ENCODE measurements around the gene UNCX.

Gene UNCX

DNA sequence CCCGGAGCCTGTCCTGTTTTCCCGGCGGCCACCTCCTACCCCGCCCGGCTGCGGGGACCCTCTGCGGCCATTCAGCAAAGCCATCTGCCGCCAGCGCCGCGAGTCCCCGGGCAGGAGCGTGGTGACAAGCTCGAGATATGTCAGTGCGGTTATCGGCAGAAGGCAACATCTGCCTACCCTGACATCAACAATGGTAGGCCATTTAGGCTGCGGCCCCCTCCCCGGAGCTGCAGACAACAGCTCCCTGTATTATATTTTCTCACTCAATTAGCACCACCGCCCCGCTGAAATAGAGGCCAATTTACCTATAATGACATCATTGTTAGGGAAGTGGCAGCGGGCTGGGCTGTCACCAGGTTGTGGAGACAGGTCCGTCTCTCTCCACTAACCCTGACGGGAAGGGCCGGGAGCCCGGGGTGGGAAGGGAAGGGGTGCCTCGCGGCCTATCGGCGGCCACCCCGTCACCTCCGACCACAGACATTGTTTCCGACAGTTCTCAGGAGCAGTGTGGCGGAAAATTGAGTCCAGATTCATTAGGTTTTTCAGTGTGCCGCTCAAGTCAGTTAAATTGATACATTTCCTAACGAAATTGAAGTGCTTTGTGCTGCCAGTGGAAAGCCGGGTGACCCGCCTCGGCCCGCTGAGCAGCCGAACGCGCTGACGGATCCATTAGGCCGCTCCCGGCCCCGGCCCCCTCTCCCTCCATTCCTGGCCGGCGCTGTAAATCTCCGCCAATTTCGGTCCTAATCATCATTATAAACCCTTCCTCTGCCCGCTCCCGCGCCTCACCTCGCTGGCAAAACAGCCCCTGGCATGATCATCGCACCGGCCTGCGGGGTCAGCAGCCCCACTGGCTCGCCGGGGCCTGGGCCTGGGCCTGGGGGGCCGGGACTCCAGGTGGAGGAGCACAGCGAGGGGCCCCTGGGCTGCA is 43.0 kb downstream of the UNCX start:
- Histone ChIP-seq H3K14ac (ENCODE audit: low read length) (no peak overlapping the region), H3K4me1 (ENCODE audit: control insufficient read depth in 1 of 2, insufficient read depth in 2 of 2, low read length in 2 of 2) (no peaks in the 10 kb centered on the region), H3K36me3 (ENCODE audit: control insufficient read depth in 1 of 2, insufficient read depth in 2 of 2, low read length in 2 of 2) (no peaks in the 10 kb centered on the region), H3K4me3 (ENCODE audit: low read depth, low read length) (no peak overlapping the region), H3K4ac (ENCODE audit: low read depth, low read length) (no peak overlapping the region), H2BK120ac (ENCODE audit: insufficient read depth, low read length, poor library complexity) (no peak overlapping the region), H3K4me2 (ENCODE audit: low read length) (no peak overlapping the region), H2BK12ac (ENCODE audit: low read length) (no peak overlapping the region), H2AFZ (ENCODE audit: insufficient read depth, low read length, poor library complexity) (no peak overlapping the region), H3K23ac (ENCODE audit: low read length) (no peak overlapping the region), H4K12ac (ENCODE audit: low read depth, low read length) (no peak overlapping the region), H2AK5ac (ENCODE audit: low read length) (no peak overlapping the region), H3K18ac (ENCODE audit: low read length) (no peak overlapping the region), H3K9me3 (ENCODE audit: insufficient read depth, low read depth, low read length) (peaks cover 14% of the 10 kb centered on the region), H4K8ac (ENCODE audit: low read depth, low read length) (no peak overlapping the region), H3K27ac (ENCODE audit: low read depth, low read length) (no peak overlapping the region), H3K27me3 (ENCODE audit: insufficient read depth, low read length) (peaks cover 2% of the 10 kb centered on the region), H4K91ac (ENCODE audit: low read depth, low read length) (no peak overlapping the region), H3K79me2 (ENCODE audit: control insufficient read depth, insufficient read depth, low read length, poor library complexity) (no peaks in the 10 kb centered on the region), H2BK5ac (ENCODE audit: low read depth, low read length, poor library complexity) (no peak overlapping the region), H3K9ac (ENCODE audit: low read length) (no peak overlapping the region), H3K79me1 (ENCODE audit: low read length) (no peaks in the 10 kb centered on the region)
- DNase-seq, result no peak
- no CpG with 5 or more reads among the region's 61 CpGs for WGBS (ENCODE audit: extremely low coverage, insufficient coverage, insufficient read length)

DNA sequence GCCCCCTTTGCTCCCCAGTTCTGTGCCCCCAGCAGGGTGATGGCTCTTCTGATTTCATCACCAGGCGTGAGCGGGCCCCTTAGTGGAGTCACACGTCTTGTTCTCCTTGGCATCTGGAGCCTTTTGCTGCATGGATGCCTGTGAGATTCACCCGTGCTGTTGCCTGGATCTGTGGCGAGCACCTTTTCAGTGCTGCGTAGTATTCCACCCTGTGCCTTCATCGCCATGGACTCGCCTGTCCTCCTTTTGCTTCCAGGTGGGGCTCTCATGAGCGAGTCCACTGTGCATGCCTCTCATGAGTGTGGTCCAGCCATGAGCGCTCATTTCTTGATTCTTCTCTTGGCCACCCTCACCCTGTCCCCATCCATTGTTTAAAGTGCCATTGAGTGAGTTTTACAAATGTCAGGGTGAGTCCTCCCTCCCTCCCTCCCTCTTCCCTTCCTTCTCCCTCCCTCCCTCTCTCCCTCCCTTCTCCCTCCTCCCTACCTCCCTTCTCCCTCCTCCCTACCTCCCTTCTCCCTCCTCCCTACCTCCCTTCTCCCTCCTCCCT is 44.0 kb downstream of the UNCX start:
- Histone ChIP-seq H3K27ac (ENCODE audit: low read depth, low read length) (no peak overlapping the region), H3K9me3 (ENCODE audit: insufficient read depth, low read depth, low read length) (peaks cover 14% of the 10 kb centered on the region), H3K9ac (ENCODE audit: low read length) (no peak overlapping the region), H2BK5ac (ENCODE audit: low read depth, low read length, poor library complexity) (no peak overlapping the region), H3K4me2 (ENCODE audit: low read length) (no peak overlapping the region), H4K8ac (ENCODE audit: low read depth, low read length) (no peak overlapping the region), H3K36me3 (ENCODE audit: control insufficient read depth in 1 of 2, insufficient read depth in 2 of 2, low read length in 2 of 2) (no peaks in the 10 kb centered on the region), H2BK120ac (ENCODE audit: insufficient read depth, low read length, poor library complexity) (no peak overlapping the region), H4K91ac (ENCODE audit: low read depth, low read length) (no peak overlapping the region), H3K4ac (ENCODE audit: low read depth, low read length) (no peak overlapping the region), H2AFZ (ENCODE audit: insufficient read depth, low read length, poor library complexity) (no peak overlapping the region), H2AK5ac (ENCODE audit: low read length) (no peak overlapping the region), H3K4me1 (ENCODE audit: control insufficient read depth in 1 of 2, insufficient read depth in 2 of 2, low read length in 2 of 2) (no peaks in the 10 kb centered on the region), H3K79me2 (ENCODE audit: control insufficient read depth, insufficient read depth, low read length, poor library complexity) (no peaks in the 10 kb centered on the region), H3K23ac (ENCODE audit: low read length) (no peak overlapping the region), H3K27me3 (ENCODE audit: insufficient read depth, low read length) (peaks cover 2% of the 10 kb centered on the region), H3K14ac (ENCODE audit: low read length) (no peak overlapping the region), H4K12ac (ENCODE audit: low read depth, low read length) (no peak overlapping the region), H3K4me3 (ENCODE audit: low read depth, low read length) (no peak overlapping the region), H2BK12ac (ENCODE audit: low read length) (no peak overlapping the region), H3K79me1 (ENCODE audit: low read length) (no peaks in the 10 kb centered on the region), H3K18ac (ENCODE audit: low read length) (no peak overlapping the region)
- WGBS (ENCODE audit: extremely low coverage, insufficient coverage, insufficient read length), result no CpG with 5 or more reads among the region's 10 CpGs
- DNase-seq, result no peak

DNA sequence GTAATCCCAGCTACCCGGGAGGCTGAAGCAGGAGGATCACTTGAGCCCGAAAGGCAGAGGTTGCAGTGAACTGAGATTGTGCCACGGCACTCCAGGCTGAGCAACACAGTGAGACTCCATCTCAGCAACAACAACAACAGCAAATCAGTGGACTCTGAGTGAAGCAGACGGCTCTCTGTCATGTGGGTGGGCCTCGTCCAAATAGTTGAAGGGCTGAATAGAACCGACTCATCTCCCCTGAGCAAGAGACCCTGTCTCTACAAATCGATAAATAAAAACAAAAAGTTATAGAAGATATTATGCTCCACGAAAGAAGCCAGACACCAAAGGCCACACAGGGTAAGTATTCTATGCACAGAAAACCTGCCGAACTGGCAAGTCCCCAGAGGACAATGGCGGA is 45.9 kb downstream of the UNCX start:
- H3K79me1 ChIP-seq (ENCODE audit: low read length), result no peaks in the 10 kb centered on the region
- no peaks in the 10 kb centered on the region for H3K4me1 ChIP-seq (ENCODE audit: control insufficient read depth in 1 of 2, insufficient read depth in 2 of 2, low read length in 2 of 2)
- no peak overlapping the region for H3K23ac ChIP-seq (ENCODE audit: low read length)
- H3K79me2 ChIP-seq (ENCODE audit: control insufficient read depth, insufficient read depth, low read length, poor library complexity), result no peaks in the 10 kb centered on the region
- no peak overlapping the region for H3K27ac ChIP-seq (ENCODE audit: low read depth, low read length)
- H2BK120ac ChIP-seq (ENCODE audit: insufficient read depth, low read length, poor library complexity), result no peak overlapping the region
- no peak overlapping the region for H4K12ac ChIP-seq (ENCODE audit: low read depth, low read length)
- no peak for DNase-seq
- no peak overlapping the region for H3K9ac ChIP-seq (ENCODE audit: low read length)
- no peak overlapping the region for H2BK5ac ChIP-seq (ENCODE audit: low read depth, low read length, poor library complexity)
- H3K27me3 ChIP-seq (ENCODE audit: insufficient read depth, low read length), result peaks cover 2% of the 10 kb centered on the region
- WGBS (ENCODE audit: extremely low coverage, insufficient coverage, insufficient read length), result no CpG with 5 or more reads among the region's 10 CpGs
- no peak overlapping the region for H4K91ac ChIP-seq (ENCODE audit: low read depth, low read length)
- no peak overlapping the region for H3K4me2 ChIP-seq (ENCODE audit: low read length)
- H4K8ac ChIP-seq (ENCODE audit: low read depth, low read length), result no peak overlapping the region
- no peak overlapping the region for H3K18ac ChIP-seq (ENCODE audit: low read length)
- H2AFZ ChIP-seq (ENCODE audit: insufficient read depth, low read length, poor library complexity), result no peak overlapping the region
- H2BK12ac ChIP-seq (ENCODE audit: low read length), result no peak overlapping the region
- no peaks in the 10 kb centered on the region for H3K36me3 ChIP-seq (ENCODE audit: control insufficient read depth in 1 of 2, insufficient read depth in 2 of 2, low read length in 2 of 2)
- no peak overlapping the region for H3K4me3 ChIP-seq (ENCODE audit: low read depth, low read length)
- H3K14ac ChIP-seq (ENCODE audit: low read length), result no peak overlapping the region
- peaks cover 13% of the 10 kb centered on the region for H3K9me3 ChIP-seq (ENCODE audit: insufficient read depth, low read depth, low read length)
- no peak overlapping the region for H3K4ac ChIP-seq (ENCODE audit: low read depth, low read length)
- H2AK5ac ChIP-seq (ENCODE audit: low read length), result no peak overlapping the region

DNA sequence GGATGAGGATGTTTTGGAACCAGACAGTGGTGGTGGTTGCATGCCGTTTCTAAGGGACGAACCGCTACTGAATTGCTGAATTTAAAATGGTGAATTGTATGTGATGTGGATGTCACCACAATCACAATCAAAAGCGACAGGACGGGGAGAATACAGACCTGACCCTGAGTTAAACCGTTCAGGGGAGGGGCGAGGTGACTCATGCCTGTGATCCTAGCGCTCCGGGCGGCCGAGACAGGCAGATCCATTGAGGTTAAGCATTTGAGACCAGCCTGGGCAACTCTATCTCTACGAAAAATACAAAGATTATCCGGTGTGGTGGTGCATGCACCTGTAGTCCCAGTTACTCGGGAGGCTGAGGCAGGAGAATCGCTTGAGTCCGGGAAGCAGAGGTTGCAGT is 46.4 kb downstream of the UNCX start:
- Histone ChIP-seq H3K4ac (ENCODE audit: low read depth, low read length) (no peak overlapping the region), H3K27me3 (ENCODE audit: insufficient read depth, low read length) (peaks cover 2% of the 10 kb centered on the region), H3K9ac (ENCODE audit: low read length) (no peak overlapping the region), H2BK5ac (ENCODE audit: low read depth, low read length, poor library complexity) (no peak overlapping the region), H3K14ac (ENCODE audit: low read length) (no peak overlapping the region), H4K8ac (ENCODE audit: low read depth, low read length) (no peak overlapping the region), H2AFZ (ENCODE audit: insufficient read depth, low read length, poor library complexity) (no peak overlapping the region), H3K27ac (ENCODE audit: low read depth, low read length) (no peak overlapping the region), H3K79me1 (ENCODE audit: low read length) (no peaks in the 10 kb centered on the region), H2BK12ac (ENCODE audit: low read length) (no peak overlapping the region), H3K36me3 (ENCODE audit: control insufficient read depth in 1 of 2, insufficient read depth in 2 of 2, low read length in 2 of 2) (no peaks in the 10 kb centered on the region), H3K18ac (ENCODE audit: low read length) (no peak overlapping the region), H4K12ac (ENCODE audit: low read depth, low read length) (no peak overlapping the region), H3K4me1 (ENCODE audit: control insufficient read depth in 1 of 2, insufficient read depth in 2 of 2, low read length in 2 of 2) (no peaks in the 10 kb centered on the region), H2BK120ac (ENCODE audit: insufficient read depth, low read length, poor library complexity) (no peak overlapping the region), H3K4me2 (ENCODE audit: low read length) (no peak overlapping the region), H4K91ac (ENCODE audit: low read depth, low read length) (no peak overlapping the region), H3K4me3 (ENCODE audit: low read depth, low read length) (no peak overlapping the region), H3K23ac (ENCODE audit: low read length) (no peak overlapping the region), H2AK5ac (ENCODE audit: low read length) (no peak overlapping the region), H3K9me3 (ENCODE audit: insufficient read depth, low read depth, low read length) (peaks cover 13% of the 10 kb centered on the region), H3K79me2 (ENCODE audit: control insufficient read depth, insufficient read depth, low read length, poor library complexity) (no peaks in the 10 kb centered on the region)
- no CpG with 5 or more reads among the region's 16 CpGs for WGBS (ENCODE audit: extremely low coverage, insufficient coverage, insufficient read length)
- no peak for DNase-seq
